ENCODE measurements around the gene PAM16. TPM values are rescaled to one million over a fixed set of nuclear protein-coding genes. Genes with fewer than 3 reads are reported as not detected.

Gene PAM16
- total RNA-seq, 1 experiment from 2014 or later = 80.4 TPM

- Histone ChIP-seq H3K4me1 (ENCODE audit: insufficient read depth, low read length) (no peaks in the 10 kb centered on the region; the same call in 1 of the 2 replicates), H3K56ac (ENCODE audit: insufficient read length, low read depth, low read length) (no peak overlapping the region), H3K27me3 (ENCODE audit: insufficient read depth, low read length) (no peaks in the 10 kb centered on the region), H2BK15ac (ENCODE audit: low read depth, low read length) (no peak overlapping the region), H2BK20ac (ENCODE audit: low read depth, low read length, poor library complexity, severe bottlenecking) (no peak overlapping the region), H3T11ph (ENCODE audit: low read length) (no peak overlapping the region), H3K23ac (ENCODE audit: insufficient read length, low read depth, low read length) (no peak overlapping the region), H3K27ac (ENCODE audit: insufficient read length, low read depth, low read length) (no peak overlapping the region), H3K9me3 (ENCODE audit: control insufficient read depth, low read depth, low read length) (no peaks in the 10 kb centered on the region), H2BK120ac (ENCODE audit: low read depth, low read length, poor library complexity, severe bottlenecking) (no peak overlapping the region), H3K9ac (ENCODE audit: extremely low read depth, insufficient read length, low read length) (no peak overlapping the region), H4K8ac (replicated peaks; ENCODE audit: insufficient read length, low read depth, low read length) (no peak overlapping the region), H3K79me1 (ENCODE audit: insufficient read depth, low read depth, low read length, poor library complexity, severe bottlenecking) (no peaks in the 10 kb centered on the region), H4K5ac (ENCODE audit: insufficient read length, low read depth, low read length) (no peak overlapping the region), H3K14ac (ENCODE audit: insufficient read depth, low read length) (no peak overlapping the region; the same call in 1 of the 2 replicates), H4K91ac (ENCODE audit: insufficient read length, low read depth, low read length) (no peak overlapping the region), H3K23me2 (ENCODE audit: insufficient read length, low read depth, low read length, poor library complexity, severe bottlenecking) (no peaks in the 10 kb centered on the region), H2BK12ac (ENCODE audit: insufficient read length, low read depth, low read length) (no peak overlapping the region), H3K79me2 (ENCODE audit: insufficient read depth, low read length) (no peaks in the 10 kb centered on the region), H3K4me2 (ENCODE audit: insufficient read depth, insufficient read length, low read length) (no peak overlapping the region), H4K20me1 (ENCODE audit: control insufficient read depth, insufficient read depth, insufficient read length) (no peaks in the 10 kb centered on the region), H3K4ac (ENCODE audit: low read depth, low read length) (no peak overlapping the region), H2AK5ac (ENCODE audit: insufficient read length, low read length) (no peak overlapping the region), H3K18ac (ENCODE audit: insufficient read length, low read depth, low read length) (no peak overlapping the region), H2AFZ (ENCODE audit: low read length) (no peak overlapping the region), H2BK5ac (ENCODE audit: insufficient read length, low read length) (no peak overlapping the region)
- no peak for DNase-seq
- no CpG with 5 or more reads among the region's 21 CpGs for WGBS (ENCODE audit: extremely low coverage, insufficient read length, low lambda C conversion rate)
- no peak overlapping the region for H3K4me3 Mint-ChIP-seq
- H3K27me3 Mint-ChIP-seq (ENCODE audit: low read depth) = no peaks in the 10 kb centered on the region
- TF ChIP-seq, protein P1, sequence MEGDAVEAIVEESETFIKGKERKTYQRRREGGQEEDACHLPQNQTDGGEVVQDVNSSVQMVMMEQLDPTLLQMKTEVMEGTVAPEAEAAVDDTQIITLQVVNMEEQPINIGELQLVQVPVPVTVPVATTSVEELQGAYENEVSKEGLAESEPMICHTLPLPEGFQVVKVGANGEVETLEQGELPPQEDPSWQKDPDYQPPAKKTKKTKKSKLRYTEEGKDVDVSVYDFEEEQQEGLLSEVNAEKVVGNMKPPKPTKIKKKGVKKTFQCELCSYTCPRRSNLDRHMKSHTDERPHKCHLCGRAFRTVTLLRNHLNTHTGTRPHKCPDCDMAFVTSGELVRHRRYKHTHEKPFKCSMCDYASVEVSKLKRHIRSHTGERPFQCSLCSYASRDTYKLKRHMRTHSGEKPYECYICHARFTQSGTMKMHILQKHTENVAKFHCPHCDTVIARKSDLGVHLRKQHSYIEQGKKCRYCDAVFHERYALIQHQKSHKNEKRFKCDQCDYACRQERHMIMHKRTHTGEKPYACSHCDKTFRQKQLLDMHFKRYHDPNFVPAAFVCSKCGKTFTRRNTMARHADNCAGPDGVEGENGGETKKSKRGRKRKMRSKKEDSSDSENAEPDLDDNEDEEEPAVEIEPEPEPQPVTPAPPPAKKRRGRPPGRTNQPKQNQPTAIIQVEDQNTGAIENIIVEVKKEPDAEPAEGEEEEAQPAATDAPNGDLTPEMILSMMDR (conservative IDR thresholded peaks at IDR 0.05) = no peak
- H3K36me3 Mint-ChIP-seq (ENCODE audit: insufficient read depth in 1 of 3, low read depth in 3 of 3) = peaks cover 0 to 3% (median 2%) of the 10 kb centered on the region in 3 experiments; a peak in 4 of 7 replicates
- H3K27ac Mint-ChIP-seq = peak overlapping the region in 1 of 3 experiments; percentile 68; a peak in 1 of 7 replicates
- H3K4me1 Mint-ChIP-seq = peaks cover 6 to 21% of the 10 kb centered on the region in 2 experiments
- H3K9me3 Mint-ChIP-seq = no peaks in the 10 kb centered on the region
These were observed 31.8 kb upstream of the PAM16 start for GRCh38 chr16:4382795-4383357.
